ENCODE data around the gene FKBP2.

- TF ChIP-seq, protein P1, sequence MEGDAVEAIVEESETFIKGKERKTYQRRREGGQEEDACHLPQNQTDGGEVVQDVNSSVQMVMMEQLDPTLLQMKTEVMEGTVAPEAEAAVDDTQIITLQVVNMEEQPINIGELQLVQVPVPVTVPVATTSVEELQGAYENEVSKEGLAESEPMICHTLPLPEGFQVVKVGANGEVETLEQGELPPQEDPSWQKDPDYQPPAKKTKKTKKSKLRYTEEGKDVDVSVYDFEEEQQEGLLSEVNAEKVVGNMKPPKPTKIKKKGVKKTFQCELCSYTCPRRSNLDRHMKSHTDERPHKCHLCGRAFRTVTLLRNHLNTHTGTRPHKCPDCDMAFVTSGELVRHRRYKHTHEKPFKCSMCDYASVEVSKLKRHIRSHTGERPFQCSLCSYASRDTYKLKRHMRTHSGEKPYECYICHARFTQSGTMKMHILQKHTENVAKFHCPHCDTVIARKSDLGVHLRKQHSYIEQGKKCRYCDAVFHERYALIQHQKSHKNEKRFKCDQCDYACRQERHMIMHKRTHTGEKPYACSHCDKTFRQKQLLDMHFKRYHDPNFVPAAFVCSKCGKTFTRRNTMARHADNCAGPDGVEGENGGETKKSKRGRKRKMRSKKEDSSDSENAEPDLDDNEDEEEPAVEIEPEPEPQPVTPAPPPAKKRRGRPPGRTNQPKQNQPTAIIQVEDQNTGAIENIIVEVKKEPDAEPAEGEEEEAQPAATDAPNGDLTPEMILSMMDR (conservative IDR thresholded peaks at IDR 0.05): no peak
- no peak for TF ChIP-seq EZH2 (IDR thresholded peaks at IDR 0.05; ENCODE audit: low read depth)
Measured at GRCh38 chr11:64245401-64245796, 4.5 kb downstream of the FKBP2 start.
